Stimulated activated CD8-positive, alpha-beta memory T cell treated with anti-CD3 and anti-CD28 coated beads, Interleukin-12 subunit alpha, Interleukin-12 subunit beta, amount 100 ng/mL, for 24 hours (primary cell): ENCODE results near the gene ZNF229.
"Not testable (repeated sequence)": the region's sequence is repeated elsewhere in the genome, so short reads cannot be mapped to it uniquely, and the experiment has no call there.

Experiments used
- DNase-seq: peaks from one replicate; pipeline ENCODE4 v3.0.0-alpha.2; 2020; ENCODE audit errors: extremely low read depth

Gene ZNF229

DNA sequence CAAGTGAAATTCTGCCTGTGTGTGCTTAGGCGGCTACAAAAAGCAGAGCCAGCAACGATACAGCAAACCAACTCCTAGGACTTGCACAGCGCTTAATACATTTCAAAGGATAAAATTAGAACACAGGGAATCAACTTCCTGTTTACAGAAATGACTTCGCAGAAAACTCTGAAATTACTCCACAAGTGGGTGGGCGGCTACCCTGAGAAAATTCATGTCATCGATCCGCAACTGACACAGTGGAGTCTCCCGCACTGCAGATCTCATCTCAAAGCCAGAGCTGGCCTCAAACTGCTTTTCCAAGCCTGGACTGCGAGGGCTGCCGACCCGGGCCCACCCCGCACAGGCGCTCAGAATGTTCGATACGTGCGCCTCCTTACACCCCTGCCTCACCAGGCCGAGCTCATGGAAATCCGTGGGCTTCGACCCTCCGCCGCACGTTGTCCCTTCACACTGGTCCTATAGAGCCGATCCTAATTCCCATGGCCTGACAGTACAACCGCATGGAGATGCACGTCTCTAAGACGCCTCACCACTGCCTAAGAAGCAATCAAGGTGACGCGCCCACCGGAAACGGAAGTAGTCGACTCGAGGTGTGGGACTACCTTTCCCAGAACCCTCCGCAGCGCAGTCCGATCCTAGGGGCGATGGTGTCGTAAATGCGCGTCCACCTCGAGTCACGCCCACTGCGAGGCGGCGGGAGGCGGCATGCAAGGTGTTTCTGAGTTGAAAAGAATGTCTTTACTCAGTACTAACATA lies at the start of gene ZNF229:
ZNF229 (minus strand) TSS at position 557 of the 759 bp plus-strand sequence. CDS start 5,625 bp downstream, outside the sequence.
- peak; percentile 65 for DNase-seq

DNA sequence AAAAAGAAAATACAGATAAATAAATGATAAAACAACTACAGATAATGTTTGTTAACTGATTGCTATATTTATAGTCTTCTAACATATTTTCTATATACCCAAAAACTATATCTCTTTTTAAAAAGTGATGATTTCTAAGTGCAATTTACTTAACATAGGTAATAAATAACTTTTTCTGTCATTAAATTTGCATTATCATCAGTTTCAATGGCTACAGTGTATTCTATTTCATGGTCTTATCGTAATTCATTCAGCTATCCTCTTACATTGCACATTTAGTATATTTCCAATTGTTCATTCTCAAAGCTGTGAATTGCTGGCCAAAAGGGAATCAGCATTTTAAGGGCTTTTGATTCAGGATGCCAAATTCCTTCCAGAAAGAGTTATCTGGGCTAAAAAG lies 48.4 kb upstream of the ZNF229 start:
- DNase-seq, result no peak

DNA sequence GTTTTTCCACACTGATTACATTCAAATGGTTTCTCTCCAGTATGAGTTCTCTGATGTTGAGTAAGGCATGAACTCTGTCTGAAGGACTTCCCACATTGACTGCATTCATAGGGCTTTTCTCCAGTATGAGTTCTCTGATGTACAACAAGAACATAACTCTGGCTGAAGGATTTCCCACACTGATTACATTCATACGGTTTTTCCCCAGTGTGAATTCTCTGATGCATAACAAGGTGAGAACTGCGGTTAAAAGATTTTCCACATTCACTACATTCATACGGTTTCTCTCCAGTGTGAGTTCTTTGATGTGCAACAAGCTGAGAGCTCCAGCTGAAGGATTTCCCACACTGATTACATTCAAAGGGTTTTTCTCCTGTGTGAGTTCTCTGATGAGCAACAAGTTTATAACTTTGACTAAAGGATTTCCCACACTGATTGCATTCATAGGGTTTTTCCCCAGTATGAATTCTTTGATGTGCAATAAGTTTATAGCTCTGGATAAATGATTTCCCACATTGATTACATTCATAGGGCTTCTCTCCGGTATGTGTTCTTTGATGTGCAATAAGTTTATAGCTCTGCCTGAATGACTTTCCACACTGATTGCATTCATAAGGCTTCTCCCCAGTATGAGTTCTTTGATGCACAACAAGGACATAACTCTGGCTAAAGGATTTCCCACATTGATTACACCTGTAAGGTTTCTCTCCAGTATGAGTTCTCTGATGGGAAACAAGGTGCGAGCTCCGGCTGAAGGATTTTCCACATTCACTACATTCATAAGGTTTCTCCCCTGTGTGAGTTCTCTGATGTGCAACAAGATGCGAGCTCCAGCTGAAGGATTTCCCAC lies 28.5 kb upstream of the ZNF229 start:
- DNase-seq, result no peak

DNA sequence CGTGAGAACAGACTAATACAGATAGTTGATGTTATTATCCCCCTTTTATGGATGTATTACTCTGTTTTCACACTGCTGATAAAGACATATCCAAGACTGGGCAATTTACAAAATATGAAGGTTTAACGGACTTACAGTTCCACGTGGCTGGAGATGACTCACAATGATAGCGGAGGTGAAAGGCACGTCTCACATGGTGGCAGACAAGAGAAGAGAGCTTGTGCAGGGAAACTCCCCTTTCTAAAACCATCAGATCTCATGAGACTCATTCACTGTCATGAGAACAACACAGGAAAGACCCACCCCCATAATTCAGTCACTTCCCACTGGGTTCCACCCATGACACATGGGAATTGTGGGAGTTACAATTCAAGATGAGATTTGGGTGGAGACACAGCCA lies 20.5 kb upstream of the ZNF229 start:
- DNase-seq, result not testable (repeated sequence)

DNA sequence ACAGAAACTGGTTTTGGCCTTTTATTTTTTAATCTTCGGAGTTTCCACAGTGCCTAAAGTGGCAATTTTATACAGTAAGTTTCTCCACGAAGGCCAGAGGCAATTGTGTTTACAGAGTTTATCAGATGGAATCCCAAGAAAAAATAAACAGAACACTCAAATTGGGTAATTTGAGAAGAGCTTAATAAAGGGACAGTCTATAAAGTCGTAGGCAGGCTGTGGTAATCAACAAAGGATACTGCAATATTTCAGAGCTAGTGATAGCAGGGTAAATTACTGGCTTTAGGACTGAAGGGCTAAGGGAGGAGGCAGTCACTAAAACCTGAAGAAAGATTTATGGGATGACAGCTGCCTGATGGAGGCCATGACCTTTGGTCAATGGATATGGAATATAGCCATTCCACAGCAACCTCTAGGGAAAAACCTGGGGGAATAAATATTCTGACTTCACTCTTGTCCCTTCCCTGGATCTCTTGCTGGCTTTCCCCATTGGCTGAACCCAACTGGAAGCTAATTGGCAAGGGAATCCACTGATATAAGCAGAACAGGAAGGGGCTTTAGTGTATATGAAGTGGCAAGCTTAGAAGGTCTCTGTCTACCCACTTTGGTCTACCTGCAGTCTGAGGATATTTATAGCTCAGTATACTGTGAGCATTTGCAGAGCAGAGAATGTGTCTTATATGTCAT lies 14.5 kb upstream of the ZNF229 start:
- not testable (repeated sequence) for DNase-seq

DNA sequence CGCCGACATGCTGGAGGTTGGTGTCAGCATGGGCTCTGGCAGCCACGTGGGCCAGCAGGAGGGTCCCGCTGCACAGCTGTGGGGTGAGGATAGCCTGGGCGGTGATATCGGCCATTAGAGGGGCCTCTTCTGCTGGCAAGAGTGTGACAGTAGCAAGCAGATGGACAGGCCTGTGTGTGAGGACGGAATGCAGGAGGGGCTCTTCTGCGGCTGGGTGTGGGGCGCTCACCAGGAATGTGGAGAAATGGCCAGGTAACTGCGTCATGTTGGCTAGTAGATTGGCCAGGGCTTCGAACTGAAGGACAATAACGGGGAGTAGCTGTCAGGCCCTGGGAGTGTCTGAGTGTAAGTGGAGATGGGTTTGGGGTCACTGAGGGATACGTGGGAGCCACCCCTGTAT lies 7.7 kb upstream of the ZNF229 start:
- not testable (repeated sequence) for DNase-seq

DNA sequence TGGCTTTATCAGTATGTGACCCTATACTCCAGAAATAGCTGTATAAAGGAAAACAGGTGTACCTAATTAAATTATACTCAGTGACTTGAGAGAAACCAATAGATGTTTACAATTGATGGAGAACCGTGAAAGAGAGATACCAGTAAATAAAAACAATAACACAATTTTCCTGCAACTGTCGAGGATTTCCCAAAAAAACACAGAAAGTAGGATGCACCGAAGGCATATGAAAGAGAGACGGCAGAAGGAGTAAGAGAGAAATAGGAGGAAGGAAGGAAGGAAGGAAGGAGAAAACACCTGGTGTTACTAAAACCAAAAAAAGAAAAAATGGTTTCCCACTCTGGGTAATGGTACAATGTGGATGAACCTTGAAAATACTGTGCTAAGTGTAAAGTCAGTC lies 6.8 kb upstream of the ZNF229 start:
- no peak for DNase-seq

DNA sequence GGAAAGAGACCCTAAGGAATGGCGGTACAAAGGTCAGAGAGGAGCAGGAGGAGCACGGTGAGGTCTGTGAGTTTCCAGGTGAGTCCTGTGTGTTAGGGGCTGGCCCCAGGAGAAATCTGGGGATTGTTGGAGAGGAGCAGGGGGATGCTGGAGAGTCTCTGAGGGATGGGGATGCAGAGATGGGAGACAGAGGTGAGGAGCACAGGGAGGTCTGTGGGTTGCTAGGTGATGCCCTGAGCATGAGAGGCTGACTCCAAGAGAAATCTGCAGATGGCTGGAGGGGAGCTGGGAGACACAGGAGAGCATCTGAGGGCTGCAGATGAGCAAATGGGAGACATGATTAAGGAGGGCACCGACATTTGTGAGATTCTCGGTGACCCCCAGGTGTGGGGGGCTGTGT lies 4.1 kb upstream of the ZNF229 start:
- no peak for DNase-seq

DNA sequence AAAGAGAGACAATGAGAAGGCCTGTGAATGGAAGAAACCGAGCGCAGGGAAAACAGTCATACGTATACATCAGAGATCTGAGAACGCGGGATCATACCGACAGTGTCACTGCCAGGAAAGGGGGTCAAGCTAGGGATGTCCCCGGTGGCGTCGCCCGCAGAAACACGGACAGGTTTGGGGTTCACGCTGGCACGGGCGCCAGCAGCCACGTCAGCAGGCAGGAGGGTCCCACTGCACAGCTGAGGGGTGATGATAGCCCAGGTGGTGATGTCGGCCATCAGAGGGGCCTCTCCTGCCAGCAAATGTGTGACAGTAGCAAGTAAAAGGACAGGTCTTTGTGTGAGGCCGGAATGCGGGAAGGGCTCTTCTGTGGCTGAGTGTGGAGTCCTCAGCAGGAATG lies 3.4 kb upstream of the ZNF229 start:
- no peak for DNase-seq

DNA sequence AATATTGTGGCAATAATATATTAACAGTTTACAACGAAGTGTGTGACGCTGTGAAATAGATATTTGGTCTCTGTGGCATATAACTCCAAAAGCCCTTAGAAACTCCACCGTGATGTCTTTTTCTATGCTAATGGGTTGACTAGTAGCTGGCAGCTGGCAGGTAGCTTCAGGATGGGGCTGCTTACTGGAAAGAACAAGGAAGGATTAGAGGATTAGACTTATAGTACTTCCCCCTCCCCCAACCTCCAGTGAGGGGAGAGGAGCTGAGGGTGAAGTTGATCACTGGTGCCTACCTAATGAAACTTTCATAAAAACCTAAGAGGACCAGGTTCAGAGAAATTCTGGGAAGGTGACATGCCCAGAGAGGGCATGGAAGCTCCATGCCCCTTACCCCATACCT lies 9.8 kb downstream of the ZNF229 start:
- DNase-seq, result no peak

DNA sequence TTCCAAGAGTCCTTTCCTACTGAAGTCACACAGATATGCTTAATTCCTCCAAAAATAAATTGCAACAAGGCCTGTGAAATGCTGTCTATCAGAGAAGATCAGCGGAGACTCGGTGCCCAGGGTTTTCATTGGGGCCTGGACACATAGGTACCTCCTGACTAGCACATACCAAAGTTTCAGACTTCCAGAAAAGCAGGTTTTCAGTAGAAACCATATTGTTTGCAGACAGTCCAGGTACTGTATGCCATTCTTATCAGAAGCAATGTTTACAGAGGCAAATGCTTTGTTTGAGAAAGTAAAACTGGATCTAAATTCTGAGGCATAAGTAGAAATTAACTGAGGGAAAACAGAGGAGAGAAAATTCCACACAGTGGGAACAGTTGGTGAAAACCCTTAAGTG lies 12.8 kb downstream of the ZNF229 start:
- DNase-seq, result no peak

DNA sequence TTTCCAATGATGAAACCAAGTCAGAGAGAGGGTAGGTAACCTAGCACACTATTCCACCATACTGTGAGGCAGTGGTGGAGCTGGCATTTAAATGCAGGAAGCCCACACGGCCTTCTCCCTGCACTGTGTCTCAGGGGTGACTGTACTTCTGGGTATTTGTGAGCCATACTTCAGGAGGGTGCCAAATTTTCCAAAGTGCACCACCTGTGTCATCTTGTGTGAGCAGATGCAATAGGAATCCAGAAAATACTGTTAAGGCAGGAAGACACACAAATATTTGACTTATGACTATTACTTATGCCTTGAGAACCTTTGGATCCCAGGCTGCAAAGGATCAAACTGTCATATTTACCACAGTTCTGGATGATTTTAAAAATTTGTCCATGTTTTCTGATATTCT lies 17.3 kb downstream of the ZNF229 start:
- DNase-seq, result no peak

DNA sequence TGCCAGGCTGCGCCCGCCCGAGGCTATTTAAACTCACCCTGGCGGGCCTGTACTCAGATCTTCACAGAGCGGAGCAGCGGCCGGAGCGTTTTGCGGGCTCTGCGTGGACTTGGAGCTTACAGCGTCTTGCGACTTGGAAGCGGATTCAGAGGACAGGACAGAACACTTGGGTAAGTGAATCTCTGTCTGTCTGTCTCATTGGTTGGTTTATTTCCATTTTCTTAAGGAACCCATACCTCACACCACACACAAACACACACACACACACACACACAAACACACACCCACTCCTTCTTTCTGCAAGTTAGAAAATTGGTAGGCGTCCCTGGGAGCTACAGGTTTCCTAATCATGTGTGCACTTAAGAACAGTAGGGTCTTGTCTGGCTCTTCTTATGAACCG lies 32.7 kb downstream of the ZNF229 start:
- DNase-seq, result not testable (repeated sequence)

DNA sequence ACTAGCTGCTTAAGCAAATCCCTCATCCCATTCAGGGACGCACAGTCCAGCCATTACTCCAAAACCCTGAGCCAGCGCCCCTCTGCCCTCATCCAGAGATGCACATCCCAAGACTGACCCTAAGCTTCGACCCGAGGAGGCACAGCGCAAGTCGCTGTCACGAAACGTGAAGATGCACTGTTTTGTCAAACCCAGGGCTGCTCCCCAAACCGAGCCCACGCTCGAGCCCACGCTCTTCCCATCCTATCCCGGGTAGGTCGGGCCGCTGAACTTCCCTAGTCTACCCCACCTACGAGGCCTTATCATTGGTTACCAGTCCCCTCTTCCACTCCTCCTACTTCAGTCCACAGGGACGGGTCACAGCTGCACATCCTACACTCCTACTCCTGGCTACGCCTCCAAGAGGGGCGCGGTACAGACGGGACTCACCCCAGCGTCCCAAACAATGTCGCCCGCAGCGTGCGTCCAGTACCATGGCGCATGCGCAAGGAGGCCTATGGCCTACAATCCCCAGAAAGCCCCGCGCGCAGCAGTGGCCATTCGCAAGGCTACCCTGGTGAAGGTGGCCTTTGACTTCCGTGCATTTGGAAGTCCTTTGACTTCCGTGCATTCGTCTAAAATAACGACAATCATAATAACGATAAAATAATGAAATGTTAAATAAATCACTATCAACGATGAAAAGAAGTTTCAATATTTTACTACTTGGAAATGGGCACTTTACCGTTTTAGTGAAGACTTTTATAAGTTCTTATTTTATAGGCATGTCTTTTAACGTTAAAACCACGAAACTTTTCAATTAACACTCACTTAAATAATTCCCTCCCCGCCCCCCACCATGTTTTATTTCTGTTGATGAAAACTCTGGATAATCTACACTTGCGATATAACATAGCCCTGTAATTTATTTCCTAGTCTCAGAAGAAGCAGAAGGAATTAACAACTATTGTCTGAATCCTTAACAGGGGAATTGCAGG lies 46.8 kb downstream of the ZNF229 start, which contains the start of gene ZNF285:
ZNF285 (minus strand) TSS at position 470 of the 977 bp plus-strand sequence. CDS start 4,395 bp downstream, outside the sequence.
- DNase-seq, result peak; percentile 58

DNA sequence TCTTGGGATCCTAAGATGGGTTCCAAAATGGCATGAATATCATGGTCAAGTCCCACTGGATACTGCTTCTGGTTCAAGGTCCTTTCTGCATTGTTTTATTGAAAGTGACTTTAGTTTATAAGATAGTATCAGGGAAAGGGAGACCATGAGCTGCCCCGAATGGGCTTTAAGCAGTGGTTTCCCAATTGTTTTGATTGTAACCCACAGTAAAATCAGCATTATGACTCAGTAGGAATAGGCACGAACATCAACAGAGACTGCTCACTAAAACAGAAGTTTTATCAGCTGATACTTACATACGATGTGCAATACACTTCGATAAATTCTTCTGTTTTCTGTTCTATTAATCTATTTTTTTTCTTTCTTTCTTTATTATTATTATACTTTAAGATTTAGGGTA lies 59.0 kb downstream of the ZNF229 start:
- not testable (repeated sequence) for DNase-seq
